Mesothelial cell of epicardium (in vitro differentiated cells): ENCODE measurements around the gene RBM20. TPM values are rescaled to one million over a fixed set of nuclear protein-coding genes. Genes with fewer than 3 reads are reported as not detected.
"Not testable (repeated sequence)": the region's sequence is repeated elsewhere in the genome, so short reads cannot be mapped to it uniquely, and the experiment has no call there.

Source experiments
- DNase-seq, 2 experiments: peaks; one replicate each; pipeline ENCODE4 v3.0.0; 2021; ENCODE audit warnings: low spot score in 2 of 2; ENCODE audit not compliant: unreplicated experiment in 2 of 2
- H3K27ac Mint-ChIP-seq: 2 replicates; pipeline ENCODE4 v1.8.0; 2021; ENCODE audit warnings: mixed read lengths
- H3K27me3 Mint-ChIP-seq: 2 replicates; pipeline ENCODE4 v1.8.0; 2021; ENCODE audit warnings: low read depth, mixed read lengths
- H3K36me3 Mint-ChIP-seq: 2 replicates; pipeline ENCODE4 v1.8.0; 2021; ENCODE audit warnings: mixed read lengths
- H3K4me1 Mint-ChIP-seq: 2 replicates; pipeline ENCODE4 v1.8.0; 2021; ENCODE audit warnings: mixed read lengths
- H3K4me3 Mint-ChIP-seq: 2 replicates; pipeline ENCODE4 v1.8.0; 2021; ENCODE audit warnings: mild to moderate bottlenecking, moderate library complexity, mixed read lengths
- H3K9me3 Mint-ChIP-seq: 2 replicates; pipeline ENCODE4 v1.8.0; 2021; ENCODE audit warnings: mixed read lengths
- total RNA-seq: library from RNA; stranded (reverse); gene quantifications from 3 replicates; pipeline ENCODE4 v1.2.1, GENCODE V29; 2021
- TF ChIP-seq, protein P1 (sequence below): fragments of 200-600 bp; sonication (generic); IDR thresholded peaks from one replicate; pipeline ENCODE4 v1.5.0; 2021; ENCODE audit warnings: antibody characterized with exemption; ENCODE audit not compliant: unreplicated experiment

Gene RBM20
- total RNA-seq, 1 donor from 2014 or later: 23.3 TPM

GRCh38 chr10:110636572-110636931 is 7.6 kb upstream of the RBM20 start:
- no peak overlapping the region for H3K4me3 Mint-ChIP-seq

GRCh38 chr10:110636932-110637557 is 7.1 kb upstream of the RBM20 start:
- no peaks in the 10 kb centered on the region for H3K9me3 Mint-ChIP-seq
- DNase-seq: no peak
- TF ChIP-seq, protein P1, sequence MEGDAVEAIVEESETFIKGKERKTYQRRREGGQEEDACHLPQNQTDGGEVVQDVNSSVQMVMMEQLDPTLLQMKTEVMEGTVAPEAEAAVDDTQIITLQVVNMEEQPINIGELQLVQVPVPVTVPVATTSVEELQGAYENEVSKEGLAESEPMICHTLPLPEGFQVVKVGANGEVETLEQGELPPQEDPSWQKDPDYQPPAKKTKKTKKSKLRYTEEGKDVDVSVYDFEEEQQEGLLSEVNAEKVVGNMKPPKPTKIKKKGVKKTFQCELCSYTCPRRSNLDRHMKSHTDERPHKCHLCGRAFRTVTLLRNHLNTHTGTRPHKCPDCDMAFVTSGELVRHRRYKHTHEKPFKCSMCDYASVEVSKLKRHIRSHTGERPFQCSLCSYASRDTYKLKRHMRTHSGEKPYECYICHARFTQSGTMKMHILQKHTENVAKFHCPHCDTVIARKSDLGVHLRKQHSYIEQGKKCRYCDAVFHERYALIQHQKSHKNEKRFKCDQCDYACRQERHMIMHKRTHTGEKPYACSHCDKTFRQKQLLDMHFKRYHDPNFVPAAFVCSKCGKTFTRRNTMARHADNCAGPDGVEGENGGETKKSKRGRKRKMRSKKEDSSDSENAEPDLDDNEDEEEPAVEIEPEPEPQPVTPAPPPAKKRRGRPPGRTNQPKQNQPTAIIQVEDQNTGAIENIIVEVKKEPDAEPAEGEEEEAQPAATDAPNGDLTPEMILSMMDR: no peak
- no peaks in the 10 kb centered on the region for H3K36me3 Mint-ChIP-seq
- H3K27me3 Mint-ChIP-seq: no peaks in the 10 kb centered on the region
- H3K4me3 Mint-ChIP-seq: no peak overlapping the region
- peaks cover 50% of the 10 kb centered on the region for H3K4me1 Mint-ChIP-seq
- peak overlapping the region; percentile 57 for H3K27ac Mint-ChIP-seq

More at GRCh38 chr10:110636572-110636931, 7.6 kb upstream of the RBM20 start:
- TF ChIP-seq, protein P1: no peak
- Mint-ChIP-seq H3K9me3 (no peaks in the 10 kb centered on the region), H3K27me3 (no peaks in the 10 kb centered on the region), H3K36me3 (no peaks in the 10 kb centered on the region), H3K4me1 (peaks cover 45% of the 10 kb centered on the region), H3K27ac (peak overlapping the region; percentile 12)
- DNase-seq: no peak

- H3K4me1 Mint-ChIP-seq: peaks cover 56% of the 10 kb centered on the region
- H3K9me3 Mint-ChIP-seq: no peaks in the 10 kb centered on the region
- no peaks in the 10 kb centered on the region for H3K27me3 Mint-ChIP-seq
- TF ChIP-seq, protein P1: no peak
- DNase-seq: no peak
- no peak overlapping the region for H3K4me3 Mint-ChIP-seq
- H3K27ac Mint-ChIP-seq: peak overlapping the region; percentile 57
- H3K36me3 Mint-ChIP-seq: no peaks in the 10 kb centered on the region
Measured at GRCh38 chr10:110637558-110638053, 6.5 kb upstream of the RBM20 start.

- Mint-ChIP-seq H3K4me3 (no peak overlapping the region), H3K9me3 (no peaks in the 10 kb centered on the region), H3K36me3 (no peaks in the 10 kb centered on the region), H3K27me3 (peaks cover 2% of the 10 kb centered on the region), H3K4me1 (peaks cover 62% of the 10 kb centered on the region), H3K27ac (peak overlapping the region; percentile 57)
- TF ChIP-seq, protein P1: no peak
- DNase-seq: no peak
Measured at GRCh38 chr10:110638319-110638718, 5.8 kb upstream of the RBM20 start.

- not testable (repeated sequence) for H3K36me3 Mint-ChIP-seq, DNase-seq, H3K27me3 Mint-ChIP-seq, H3K9me3 Mint-ChIP-seq, H3K27ac Mint-ChIP-seq, H3K4me3 Mint-ChIP-seq
- peaks cover 62% of the 10 kb centered on the region for H3K4me1 Mint-ChIP-seq
Measured at GRCh38 chr10:110639046-110639445, 5.1 kb upstream of the RBM20 start.

GRCh38 chr10:110639858-110640257 is 4.3 kb upstream of the RBM20 start:
- H3K27me3 Mint-ChIP-seq, H3K36me3 Mint-ChIP-seq, H3K9me3 Mint-ChIP-seq, H3K4me3 Mint-ChIP-seq, DNase-seq: not testable (repeated sequence)
- peak overlapping the region; percentile 50 for H3K27ac Mint-ChIP-seq
- peaks cover 60% of the 10 kb centered on the region for H3K4me1 Mint-ChIP-seq
